ENCODE measurements around the gene ANK3. TPM values are rescaled to one million over a fixed set of nuclear protein-coding genes. Genes with fewer than 3 reads are reported as not detected.

The ANK3 gene
- total and polyA plus RNA-seq, 7 donors: 11.6 to 170 (median 94.2) TPM

- DNase-seq: no peak
- Histone ChIP-seq H3K4me1 (peaks cover 18% of the 10 kb centered on the region), H3K9me3 (no peaks in the 10 kb centered on the region), H3K27me3 (ENCODE audit: insufficient read depth in 3 of 3, low read length in 2 of 3) (no peaks in the 10 kb centered on the region), H3K36me3 (ENCODE audit: insufficient read depth in 1 of 2, low read depth in 1 of 2) (no peaks in the 10 kb centered on the region), H3K27ac (no peak overlapping the region), H3K4me3 (no peak overlapping the region)
- intact Hi-C loops (cut with DNase I): no loop called here
- TF ChIP-seq CTCF (IDR thresholded peaks at IDR 0.05): no peak
- 79 to 91% (median 84%) methylated on average over 3 of the region's 3 CpGs for WGBS, 3 donors
- ATAC-seq: peak in 2 of 4 donors; percentile 21 to 28
Measured at GRCh38 chr10:60147576-60148265, 242.0 kb downstream of the ANK3 start.

GRCh38 chr10:60147025-60147424 is 242.7 kb downstream of the ANK3 start:
- Histone ChIP-seq H3K36me3 (ENCODE audit: insufficient read depth in 1 of 2, low read depth in 1 of 2) (no peaks in the 10 kb centered on the region), H3K27me3 (ENCODE audit: insufficient read depth in 3 of 3, low read length in 2 of 3) (no peaks in the 10 kb centered on the region), H3K27ac (no peak overlapping the region), H3K4me3 (no peak overlapping the region), H3K9me3 (no peaks in the 10 kb centered on the region), H3K4me1 (peaks cover 25% of the 10 kb centered on the region)
- ATAC-seq (no peak), DNase-seq (no peak)
- 58 to 80% (median 62%) methylated on average over 4 of the region's 4 CpGs for WGBS, 3 donors
- intact Hi-C loops (cut with DNase I): no loop called here
- TF ChIP-seq CTCF (IDR thresholded peaks at IDR 0.05): no peak

GRCh38 chr10:60144099-60144498 is 245.6 kb downstream of the ANK3 start:
- ATAC-seq (no peak), DNase-seq (no peak)
- Histone ChIP-seq H3K27me3 (ENCODE audit: insufficient read depth in 3 of 3, low read length in 2 of 3) (no peaks in the 10 kb centered on the region), H3K36me3 (ENCODE audit: insufficient read depth in 1 of 2, low read depth in 1 of 2) (no peaks in the 10 kb centered on the region), H3K4me3 (no peak overlapping the region), H3K9me3 (no peaks in the 10 kb centered on the region), H3K27ac (no peak overlapping the region), H3K4me1 (peaks cover 32% of the 10 kb centered on the region)
- 90 to 96% (median 92%) methylated on average over 3 of the region's 3 CpGs for WGBS, 3 donors
- no peak for TF ChIP-seq CTCF (IDR thresholded peaks at IDR 0.05)
- intact Hi-C loops (cut with DNase I): no loop called here

- H3K9me3 ChIP-seq: no peaks in the 10 kb centered on the region
- no peak for ATAC-seq
- no peak for DNase-seq
- H3K4me3 ChIP-seq: no peak overlapping the region
- WGBS, 3 donors: 88 to 91% (median 89%) methylated on average over 1 of the region's 1 CpG
- peak overlapping the region; percentile 82 for H3K27ac ChIP-seq
- H3K4me1 ChIP-seq: peaks cover 19% of the 10 kb centered on the region
- intact Hi-C loops (cut with DNase I): no loop called here
- H3K36me3 ChIP-seq (ENCODE audit: insufficient read depth in 1 of 2, low read depth in 1 of 2): no peaks in the 10 kb centered on the region
- no peaks in the 10 kb centered on the region for H3K27me3 ChIP-seq (ENCODE audit: insufficient read depth in 3 of 3, low read length in 2 of 3)
- TF ChIP-seq CTCF (IDR thresholded peaks at IDR 0.05): no peak
Measured at GRCh38 chr10:60142736-60143135, 246.9 kb downstream of the ANK3 start.

Data from psoas muscle (tissue), 8 donors.